ENCODE measurements around the gene CCDC102A. TPM values are rescaled to one million over a fixed set of nuclear protein-coding genes. Genes with fewer than 3 reads are reported as not detected.
A peak's percentile ranks its signal among the peaks of the same experiment; 100 is the strongest.

CCDC102A gene
- 10 to 100 TPM in 1 of 4 donors, 1 to 10 TPM in 3; 1.7 to 10.7 (median 2.5) TPM for total RNA-seq

DNA sequence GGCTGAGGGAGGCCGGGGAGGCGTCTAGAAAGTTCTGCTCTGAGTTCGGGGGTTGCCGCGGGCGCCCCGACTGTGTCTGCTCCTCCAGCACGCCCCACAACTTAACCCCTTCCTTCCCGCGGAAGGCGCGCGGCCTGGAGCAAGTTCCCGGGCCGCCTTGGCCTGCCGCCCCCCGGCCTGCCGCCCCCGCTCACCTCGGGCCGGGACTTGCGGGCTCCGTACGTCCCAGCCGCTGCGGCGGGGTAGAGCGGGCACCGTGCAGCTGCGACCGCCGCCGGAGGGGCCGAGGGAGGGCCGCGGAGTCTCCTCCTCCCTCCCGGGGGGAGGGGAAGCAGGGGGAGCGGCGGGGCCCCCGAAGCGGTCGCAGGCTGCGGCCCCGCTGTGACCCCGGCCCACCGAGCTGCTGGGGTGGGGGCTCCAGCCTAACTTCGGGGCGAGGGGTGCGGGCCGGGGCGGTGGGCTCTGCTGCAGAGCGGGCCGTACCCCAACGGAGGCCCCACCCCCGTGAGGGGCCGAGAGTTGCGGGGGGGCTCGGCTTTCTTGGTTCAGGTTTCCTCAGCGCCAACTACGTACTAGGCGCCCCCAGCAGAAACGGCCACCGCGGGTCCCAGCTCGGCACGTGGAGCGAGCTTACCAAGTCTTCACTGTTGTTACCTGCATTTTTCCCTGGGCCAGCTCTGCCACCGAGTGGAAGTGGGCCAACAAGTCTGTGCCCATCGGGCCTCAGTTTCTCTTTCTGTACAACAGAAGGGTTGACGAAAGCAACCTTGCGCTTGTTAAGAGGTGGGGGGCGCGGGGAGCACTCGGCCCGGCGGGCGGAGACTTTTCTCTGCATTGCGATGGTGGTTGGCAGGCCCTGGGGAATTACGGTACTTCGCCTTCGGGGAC is at the start of gene CCDC102A:
Gene CCDC102A (minus strand): TSS at position 266 of the 888 bp plus-strand sequence. CDS start 7,394 bp downstream, outside the sequence.
- H3K36me3 ChIP-seq: no peaks in the 10 kb centered on the region
- H3K4me1 ChIP-seq: peaks cover 0 to 31% (median 4%) of the 10 kb centered on the region in 4 donors
- H3K4me3 ChIP-seq: peak within 1 kb of the TSS; percentile 70 to 96 (median 88)
- no peaks in the 10 kb centered on the region for H3K27me3 ChIP-seq
- no peak for TF ChIP-seq POLR2A (IDR thresholded peaks at IDR 0.05)
- TF ChIP-seq, protein P1, sequence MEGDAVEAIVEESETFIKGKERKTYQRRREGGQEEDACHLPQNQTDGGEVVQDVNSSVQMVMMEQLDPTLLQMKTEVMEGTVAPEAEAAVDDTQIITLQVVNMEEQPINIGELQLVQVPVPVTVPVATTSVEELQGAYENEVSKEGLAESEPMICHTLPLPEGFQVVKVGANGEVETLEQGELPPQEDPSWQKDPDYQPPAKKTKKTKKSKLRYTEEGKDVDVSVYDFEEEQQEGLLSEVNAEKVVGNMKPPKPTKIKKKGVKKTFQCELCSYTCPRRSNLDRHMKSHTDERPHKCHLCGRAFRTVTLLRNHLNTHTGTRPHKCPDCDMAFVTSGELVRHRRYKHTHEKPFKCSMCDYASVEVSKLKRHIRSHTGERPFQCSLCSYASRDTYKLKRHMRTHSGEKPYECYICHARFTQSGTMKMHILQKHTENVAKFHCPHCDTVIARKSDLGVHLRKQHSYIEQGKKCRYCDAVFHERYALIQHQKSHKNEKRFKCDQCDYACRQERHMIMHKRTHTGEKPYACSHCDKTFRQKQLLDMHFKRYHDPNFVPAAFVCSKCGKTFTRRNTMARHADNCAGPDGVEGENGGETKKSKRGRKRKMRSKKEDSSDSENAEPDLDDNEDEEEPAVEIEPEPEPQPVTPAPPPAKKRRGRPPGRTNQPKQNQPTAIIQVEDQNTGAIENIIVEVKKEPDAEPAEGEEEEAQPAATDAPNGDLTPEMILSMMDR (IDR thresholded peaks at IDR 0.05): no peak
- peak in 1 of 3 donors; percentile 65 for DNase-seq
- peak within 1 kb of the TSS; percentile 74 to 99 (median 88) for H3K27ac ChIP-seq
- H3K9me3 ChIP-seq: no peaks in the 10 kb centered on the region

DNA sequence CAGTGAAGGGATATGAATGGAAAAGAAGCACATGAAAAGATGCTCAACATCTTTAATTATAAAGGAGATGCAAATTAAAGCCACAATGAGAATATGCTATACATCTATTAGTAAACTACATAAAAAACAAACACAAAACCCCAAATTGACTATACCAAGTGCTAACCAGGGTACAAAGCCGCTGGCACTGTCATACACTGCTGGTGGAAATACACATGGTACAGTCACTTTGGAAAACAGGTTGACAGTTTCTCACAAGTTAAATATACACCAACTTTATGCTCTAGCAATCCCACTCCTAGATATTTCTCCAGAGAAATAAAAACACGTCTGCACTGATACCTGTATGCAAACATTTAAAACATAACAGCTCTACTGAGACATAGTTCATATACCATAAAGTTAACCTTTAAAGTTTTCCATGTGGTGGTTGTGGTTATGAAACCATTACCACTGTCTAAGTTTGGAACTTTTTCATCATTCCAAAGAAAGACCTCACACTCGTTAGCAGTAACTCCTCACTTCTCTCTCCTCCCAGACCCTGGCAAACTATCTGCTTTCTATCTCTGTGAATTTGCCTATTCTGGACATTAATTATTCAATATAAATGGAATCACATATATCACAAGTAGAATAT is 48.8 kb upstream of the CCDC102A start:
- no peaks in the 10 kb centered on the region for H3K4me1 ChIP-seq
- no peaks in the 10 kb centered on the region for H3K36me3 ChIP-seq
- no peaks in the 10 kb centered on the region for H3K27me3 ChIP-seq
- DNase-seq: peak in 1 of 3 donors; percentile 18
- no peak overlapping the region for H3K4me3 ChIP-seq
- no peaks in the 10 kb centered on the region for H3K9me3 ChIP-seq
- TF ChIP-seq, protein P1 (IDR thresholded peaks at IDR 0.05): no peak
- TF ChIP-seq POLR2A (IDR thresholded peaks at IDR 0.05): no peak
- no peak overlapping the region for H3K27ac ChIP-seq

DNA sequence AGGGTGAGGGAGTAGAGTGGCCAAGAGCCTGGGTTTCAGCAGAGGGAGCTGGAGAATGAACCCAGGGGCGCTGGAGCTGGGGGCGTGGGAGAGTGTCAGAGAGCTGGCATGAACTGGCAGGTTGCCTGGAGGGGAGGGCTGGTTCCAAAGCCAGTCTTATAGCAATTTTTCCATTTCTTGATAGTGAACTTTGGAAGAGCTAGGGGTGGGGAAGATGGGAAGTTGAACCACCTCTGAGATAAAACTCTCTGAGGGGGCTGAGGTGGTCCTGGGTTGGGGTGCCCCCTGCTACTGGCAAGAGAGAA is 42.9 kb upstream of the CCDC102A start:
- H3K36me3 ChIP-seq: no peaks in the 10 kb centered on the region
- peak in 1 of 3 donors; percentile 11 for DNase-seq
- no peaks in the 10 kb centered on the region for H3K9me3 ChIP-seq
- H3K4me3 ChIP-seq: no peak overlapping the region
- TF ChIP-seq POLR2A (IDR thresholded peaks at IDR 0.05): no peak
- TF ChIP-seq, protein P1 (IDR thresholded peaks at IDR 0.05): no peak
- H3K27ac ChIP-seq: no peak overlapping the region
- no peaks in the 10 kb centered on the region for H3K27me3 ChIP-seq
- no peaks in the 10 kb centered on the region for H3K4me1 ChIP-seq

DNA sequence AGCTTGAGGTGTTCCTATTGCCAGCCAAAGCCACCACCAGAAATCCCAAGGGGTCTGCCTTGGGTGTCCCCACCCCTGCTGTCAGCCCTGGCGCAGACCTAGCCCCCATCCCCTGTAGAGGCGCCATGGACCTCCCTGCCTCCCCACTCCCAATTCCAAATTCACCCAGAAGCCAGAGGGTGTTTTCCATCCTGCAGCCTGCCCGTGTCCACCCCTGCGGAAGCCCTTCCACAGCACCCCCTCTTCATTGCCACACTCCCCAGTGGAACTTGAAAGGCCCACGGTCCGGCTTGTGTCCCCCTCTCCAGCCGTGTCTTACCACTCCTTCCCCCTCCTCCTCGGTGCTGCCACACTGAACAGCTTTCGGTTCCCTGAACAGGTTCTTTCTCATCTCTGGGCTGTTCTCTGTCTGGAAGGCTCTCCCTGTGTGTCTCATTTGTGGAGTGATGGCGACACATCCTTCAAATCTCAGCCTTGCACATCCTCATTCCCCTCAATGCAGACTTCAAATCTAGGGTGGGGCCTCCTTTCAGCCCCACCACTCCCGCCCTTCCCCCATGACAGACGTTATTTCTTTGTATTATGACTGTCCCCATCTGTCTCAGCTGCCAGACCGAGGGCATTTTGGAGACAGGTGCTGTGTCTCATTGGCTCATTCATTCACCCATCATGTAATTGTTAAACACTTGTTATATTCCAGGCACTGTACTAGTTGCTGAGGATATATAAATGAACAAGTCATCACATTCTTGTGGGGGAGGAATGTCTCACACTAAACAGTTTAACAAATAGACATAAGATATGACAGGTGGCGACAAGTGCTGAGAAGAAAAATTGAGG is 42.4 kb upstream of the CCDC102A start:
- DNase-seq: peak in 1 of 3 donors; percentile 8
- no peak overlapping the region for H3K4me3 ChIP-seq
- peak overlapping the region in 1 of 4 donors; percentile 49 for H3K27ac ChIP-seq
- H3K9me3 ChIP-seq: no peaks in the 10 kb centered on the region
- no peaks in the 10 kb centered on the region for H3K4me1 ChIP-seq
- H3K36me3 ChIP-seq: no peaks in the 10 kb centered on the region
- TF ChIP-seq POLR2A (IDR thresholded peaks at IDR 0.05): no peak
- TF ChIP-seq, protein P1 (IDR thresholded peaks at IDR 0.05): no peak
- no peaks in the 10 kb centered on the region for H3K27me3 ChIP-seq

DNA sequence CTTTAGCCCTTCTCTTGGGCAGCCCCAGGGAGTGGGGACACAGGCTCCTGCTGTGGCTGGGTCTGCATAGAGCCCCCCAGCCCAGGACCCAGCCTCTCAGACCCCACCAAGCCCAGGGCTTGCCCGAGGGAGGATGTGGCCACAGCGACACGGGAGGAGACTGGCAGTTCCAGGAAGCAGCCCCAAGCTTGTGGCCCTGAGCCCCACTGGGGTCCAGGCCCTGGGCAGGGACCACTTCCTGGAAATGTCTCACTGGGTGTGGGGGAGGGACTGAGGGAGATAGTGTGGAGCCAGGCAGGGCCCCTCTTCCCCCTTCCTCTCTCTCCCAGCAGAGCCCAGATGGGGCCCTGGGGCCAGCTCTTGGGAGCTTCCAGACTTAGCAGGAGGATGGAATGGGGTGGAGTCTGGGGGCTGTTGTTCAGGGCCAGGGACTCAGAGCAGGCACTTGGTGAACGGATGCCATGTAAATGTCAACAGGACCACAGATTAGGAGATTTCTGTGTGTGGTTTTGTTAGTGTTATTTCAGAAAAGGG is 41.4 kb upstream of the CCDC102A start:
- no peaks in the 10 kb centered on the region for H3K4me1 ChIP-seq
- H3K9me3 ChIP-seq: no peaks in the 10 kb centered on the region
- no peak overlapping the region for H3K4me3 ChIP-seq
- TF ChIP-seq, protein P1 (IDR thresholded peaks at IDR 0.05): no peak
- no peak for TF ChIP-seq POLR2A (IDR thresholded peaks at IDR 0.05)
- peak in 2 of 3 donors; percentile 19 to 64 for DNase-seq
- peak overlapping the region in 2 of 4 donors; percentile 39 to 49 for H3K27ac ChIP-seq
- no peaks in the 10 kb centered on the region for H3K36me3 ChIP-seq
- no peaks in the 10 kb centered on the region for H3K27me3 ChIP-seq
